LNCaP clone FGC (cell line): ENCODE measurements around the gene SUPT7L.
"Not testable (repeated sequence)": the region's sequence is repeated elsewhere in the genome, so short reads cannot be mapped to it uniquely, and the experiment has no call there.

ENCODE experiments used
- DNase-seq: peaks from one replicate; pipeline ENCODE4 v3.0.0-alpha.2; 2011; ENCODE audit warnings: low read depth
- H3K4me3 ChIP-seq: 2 replicates; pipeline ENCODE4 v1.5.1; 2011; ENCODE audit warnings: mild to moderate bottlenecking, low read depth, low read length, control low read depth
- CTCF ChIP-seq: IDR thresholded peaks from 2 replicates; pipeline ENCODE4 v1.5.1; 2012; ENCODE audit warnings: mild to moderate bottlenecking; ENCODE audit not compliant: control insufficient read depth, insufficient read depth; ENCODE audit errors: extremely low read depth

SUPT7L gene

GRCh38 chr2:27685577-27685976 is 22.2 kb upstream of the SUPT7L start:
- no peak for TF ChIP-seq CTCF
- no peak overlapping the region for H3K4me3 ChIP-seq
- no peak for DNase-seq

GRCh38 chr2:27685006-27685405 is 21.6 kb upstream of the SUPT7L start:
- H3K4me3 ChIP-seq: not testable (repeated sequence)

GRCh38 chr2:27683390-27684071 is 20.1 kb upstream of the SUPT7L start:
- TF ChIP-seq CTCF: peak; percentile 99
- H3K4me3 ChIP-seq: no peak overlapping the region
- DNase-seq: peak; percentile 77

More at GRCh38 chr2:27685006-27685405, 21.6 kb upstream of the SUPT7L start:
- DNase-seq: not testable (repeated sequence)

DNA sequence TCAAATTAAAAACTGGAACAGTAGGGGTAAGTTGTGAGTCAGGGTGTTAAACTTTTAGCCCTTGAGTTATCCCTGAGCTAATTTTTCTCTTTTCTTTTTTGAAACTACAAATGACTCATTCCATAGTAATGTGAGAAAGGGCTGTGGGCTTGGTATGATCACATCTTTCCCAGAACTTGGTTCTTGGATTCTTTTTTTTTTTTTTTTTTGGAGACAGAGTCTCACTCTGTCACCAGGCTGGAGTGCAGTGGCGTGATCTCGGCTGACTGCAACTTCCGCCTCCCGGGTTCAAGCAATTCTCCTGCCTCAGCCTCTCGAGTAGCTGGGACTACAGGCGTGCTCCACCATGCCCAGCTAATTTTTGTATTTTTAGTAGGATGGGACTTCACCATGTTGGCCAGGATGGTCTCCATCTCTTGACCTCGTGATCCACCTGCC is 18.9 kb upstream of the SUPT7L start:
- not testable (repeated sequence) for DNase-seq

GRCh38 chr2:27681841-27682240 is 18.4 kb upstream of the SUPT7L start:
- TF ChIP-seq CTCF: no peak
- no peak overlapping the region for H3K4me3 ChIP-seq
- DNase-seq: no peak

More for the DNA sequence above, 18.9 kb upstream of the SUPT7L start:
- not testable (repeated sequence) for H3K4me3 ChIP-seq

GRCh38 chr2:27680571-27680970 is 17.2 kb upstream of the SUPT7L start:
- no peak overlapping the region for H3K4me3 ChIP-seq
- TF ChIP-seq CTCF: no peak
- DNase-seq: no peak

DNA sequence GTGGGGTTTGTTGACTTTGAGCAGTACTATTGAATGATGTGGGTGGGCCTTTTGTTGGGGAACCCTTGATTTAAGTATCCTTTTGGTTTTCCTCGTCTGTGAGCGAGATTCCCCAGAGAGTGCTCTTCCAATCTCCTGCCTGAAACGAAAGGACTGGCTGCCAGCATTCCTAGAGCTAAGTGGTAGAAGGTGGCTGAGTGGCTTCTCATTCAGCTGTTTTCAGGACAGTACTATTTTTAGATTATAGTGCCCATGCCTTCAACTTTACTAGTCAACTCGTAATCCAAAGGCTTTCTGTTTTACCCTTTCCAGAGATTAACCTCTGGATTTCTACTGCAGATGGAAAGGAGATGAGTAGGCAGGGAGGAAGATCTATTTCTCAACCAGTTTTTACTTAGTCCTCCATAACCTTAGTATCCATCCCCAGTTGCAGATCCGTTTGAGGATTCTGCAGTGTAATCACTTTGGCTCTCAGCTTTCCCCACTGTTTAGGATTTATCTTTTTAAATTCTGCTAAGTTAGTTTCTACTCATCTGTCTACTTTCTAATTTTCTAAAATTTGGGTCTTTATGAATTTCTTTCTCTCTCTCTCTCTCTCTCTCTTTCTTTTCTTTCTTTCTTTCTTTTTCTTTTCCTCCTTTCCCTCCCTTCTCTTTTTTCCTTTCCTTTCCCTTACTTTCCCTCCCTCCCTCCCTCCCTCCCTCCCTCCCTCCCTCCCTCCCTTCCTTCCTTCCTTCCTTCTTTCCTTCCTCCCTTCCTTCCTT is 9.5 kb upstream of the SUPT7L start:
- no peak for DNase-seq

More for the DNA sequence above, 9.5 kb upstream of the SUPT7L start:
- TF ChIP-seq CTCF: no peak
- H3K4me3 ChIP-seq: no peak overlapping the region
